Activated CD4-positive, alpha-beta T cell treated with anti-CD3 and anti-CD28 coated beads, Interleukin-2, amount 50 U/mL, for 16 hours (primary cell): ENCODE results near the gene DOCK10.
"Not testable (repeated sequence)": the region's sequence is repeated elsewhere in the genome, so short reads cannot be mapped to it uniquely, and the experiment has no call there.

ENCODE experiments used
- DNase-seq: peaks from one replicate; pipeline ENCODE4 v3.0.0-alpha.2; 2020

DOCK10 gene

GRCh38 chr2:225041851-225042799, at the start of gene DOCK10:
TSS of gene DOCK10 (minus strand) at chr2:225042468. CDS start at chr2:225042374, 94 bp downstream.
- DNase-seq = peak; percentile 54

- DNase-seq = no peak
Observed at GRCh38 chr2:225091336-225091735, 49.1 kb upstream of the DOCK10 start.

- DNase-seq = no peak
Observed at GRCh38 chr2:225090746-225091145, 48.5 kb upstream of the DOCK10 start.

GRCh38 chr2:225086915-225087314, 44.6 kb upstream of the DOCK10 start:
- no peak for DNase-seq

GRCh38 chr2:225086439-225086838, 44.2 kb upstream of the DOCK10 start:
- DNase-seq = no peak

- DNase-seq = no peak
Observed at GRCh38 chr2:225083276-225083675, 41.0 kb upstream of the DOCK10 start.

GRCh38 chr2:225076125-225076524, 33.9 kb upstream of the DOCK10 start:
- DNase-seq = no peak

- no peak for DNase-seq
Observed at GRCh38 chr2:225074919-225075681, 32.8 kb upstream of the DOCK10 start.

- no peak for DNase-seq
Observed at GRCh38 chr2:225074366-225074765, 32.1 kb upstream of the DOCK10 start.

GRCh38 chr2:225073198-225073597, 30.9 kb upstream of the DOCK10 start:
- no peak for DNase-seq

- no peak for DNase-seq
Observed at GRCh38 chr2:225072444-225072843, 30.2 kb upstream of the DOCK10 start.

GRCh38 chr2:225070811-225071210, 28.5 kb upstream of the DOCK10 start:
- no peak for DNase-seq

- DNase-seq = no peak
Observed at GRCh38 chr2:225069966-225070365, 27.7 kb upstream of the DOCK10 start.

GRCh38 chr2:225069477-225069876, 27.2 kb upstream of the DOCK10 start:
- DNase-seq = no peak

GRCh38 chr2:225065882-225066281, 23.6 kb upstream of the DOCK10 start:
- DNase-seq = peak; percentile 24

- no peak for DNase-seq
Observed at GRCh38 chr2:225064928-225065327, 22.7 kb upstream of the DOCK10 start.

GRCh38 chr2:225064362-225064761, 22.1 kb upstream of the DOCK10 start:
- DNase-seq = peak; percentile 14

GRCh38 chr2:225056330-225057073, 14.2 kb upstream of the DOCK10 start:
- no peak for DNase-seq

GRCh38 chr2:225055714-225056113, 13.4 kb upstream of the DOCK10 start:
- DNase-seq = no peak

GRCh38 chr2:225052703-225053102, 10.4 kb upstream of the DOCK10 start:
- DNase-seq = peak; percentile 76

GRCh38 chr2:225047502-225047901, 5.2 kb upstream of the DOCK10 start:
- DNase-seq = not testable (repeated sequence)

GRCh38 chr2:225042800-225043167, 516 bp upstream of the DOCK10 start:
- DNase-seq = no peak

GRCh38 chr2:225041207-225041850, 939 bp downstream of the DOCK10 start:
- DNase-seq = peak; percentile 81
